ENCODE data around the gene SLC7A4.

DNA sequence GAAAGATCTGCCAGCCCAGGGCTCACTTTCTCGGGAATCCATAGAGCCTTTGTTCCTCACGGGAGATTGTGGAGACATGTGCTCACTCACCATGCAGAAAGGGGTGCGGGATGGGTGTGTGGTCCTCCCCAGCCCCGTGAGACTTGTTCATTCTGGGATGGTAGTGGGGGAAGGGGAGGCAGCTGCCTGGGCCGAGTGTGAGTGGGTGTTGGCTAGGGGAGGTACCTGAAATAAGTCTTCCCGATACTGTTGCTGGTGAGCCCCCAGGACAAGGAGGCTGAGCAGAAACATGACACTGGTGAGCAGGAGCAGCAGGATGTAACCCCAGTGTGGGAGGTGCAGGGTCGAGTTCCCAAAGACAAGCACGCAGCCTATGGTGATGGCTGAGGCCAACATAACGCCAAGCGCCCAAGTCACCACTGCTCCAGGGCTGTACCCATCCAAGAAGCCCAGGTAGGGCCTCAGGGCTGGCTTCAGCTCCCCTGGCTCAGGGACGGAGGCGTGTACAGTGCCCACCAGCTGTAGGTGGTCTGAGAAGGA lies 2.8 kb downstream of the SLC7A4 start:
- TF ChIP-seq, protein P1, sequence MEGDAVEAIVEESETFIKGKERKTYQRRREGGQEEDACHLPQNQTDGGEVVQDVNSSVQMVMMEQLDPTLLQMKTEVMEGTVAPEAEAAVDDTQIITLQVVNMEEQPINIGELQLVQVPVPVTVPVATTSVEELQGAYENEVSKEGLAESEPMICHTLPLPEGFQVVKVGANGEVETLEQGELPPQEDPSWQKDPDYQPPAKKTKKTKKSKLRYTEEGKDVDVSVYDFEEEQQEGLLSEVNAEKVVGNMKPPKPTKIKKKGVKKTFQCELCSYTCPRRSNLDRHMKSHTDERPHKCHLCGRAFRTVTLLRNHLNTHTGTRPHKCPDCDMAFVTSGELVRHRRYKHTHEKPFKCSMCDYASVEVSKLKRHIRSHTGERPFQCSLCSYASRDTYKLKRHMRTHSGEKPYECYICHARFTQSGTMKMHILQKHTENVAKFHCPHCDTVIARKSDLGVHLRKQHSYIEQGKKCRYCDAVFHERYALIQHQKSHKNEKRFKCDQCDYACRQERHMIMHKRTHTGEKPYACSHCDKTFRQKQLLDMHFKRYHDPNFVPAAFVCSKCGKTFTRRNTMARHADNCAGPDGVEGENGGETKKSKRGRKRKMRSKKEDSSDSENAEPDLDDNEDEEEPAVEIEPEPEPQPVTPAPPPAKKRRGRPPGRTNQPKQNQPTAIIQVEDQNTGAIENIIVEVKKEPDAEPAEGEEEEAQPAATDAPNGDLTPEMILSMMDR (IDR thresholded peaks at IDR 0.05): no peak
- TF ChIP-seq POLR2A (IDR thresholded peaks at IDR 0.05): no peak

All from esophagus squamous epithelium (tissue), 4 donors.